ENCODE results near the gene ANKS1A. TPM values are rescaled to one million over a fixed set of nuclear protein-coding genes. Genes with fewer than 3 reads are reported as not detected.

Gene ANKS1A
- total RNA-seq, 3 donors from 2014 or later = 30.0 to 62.4 (median 33.3) TPM

- no peak for TF ChIP-seq CTCF (IDR thresholded peaks at IDR 0.05)
These were observed 179.6 kb downstream of the ANKS1A start for GRCh38 chr6:35068644-35069043.

GRCh38 chr6:35069262-35069661 lies 180.2 kb downstream of the ANKS1A start:
- Histone ChIP-seq H3K9me3 (no peaks in the 10 kb centered on the region), H3K36me3 (ENCODE audit: low read depth) (no peaks in the 10 kb centered on the region), H3K4me1 (ENCODE audit: low read depth) (no peaks in the 10 kb centered on the region), H3K4me3 (no peak overlapping the region)
- peak in 1 of 3 donors; percentile 7 for DNase-seq
- no peak for TF ChIP-seq CTCF (IDR thresholded peaks at IDR 0.05)
- no peak for ATAC-seq
- intact Hi-C loops (cut with DNase I, micrococcal nuclease) = no loop called here

More at GRCh38 chr6:35068644-35069043, 179.6 kb downstream of the ANKS1A start:
- Histone ChIP-seq H3K4me3 (no peak overlapping the region), H3K36me3 (ENCODE audit: low read depth) (no peaks in the 10 kb centered on the region), H3K9me3 (no peaks in the 10 kb centered on the region), H3K4me1 (ENCODE audit: low read depth) (no peaks in the 10 kb centered on the region)
- intact Hi-C loops (cut with DNase I, micrococcal nuclease) = no loop called here
- DNase-seq = peak in 1 of 3 donors; percentile 8
- ATAC-seq = no peak

GRCh38 chr6:35070111-35070510 lies 181.1 kb downstream of the ANKS1A start:
- no peaks in the 10 kb centered on the region for H3K9me3 ChIP-seq
- intact Hi-C loops (cut with DNase I, micrococcal nuclease) = no loop called here
- ATAC-seq = no peak
- no peak overlapping the region for H3K4me3 ChIP-seq
- no peak for DNase-seq
- no peaks in the 10 kb centered on the region for H3K36me3 ChIP-seq (ENCODE audit: low read depth)
- H3K4me1 ChIP-seq (ENCODE audit: low read depth) = no peaks in the 10 kb centered on the region
- no peak for TF ChIP-seq CTCF (IDR thresholded peaks at IDR 0.05)

- intact Hi-C loops (cut with DNase I, micrococcal nuclease) = no loop called here
- no peak for TF ChIP-seq CTCF (IDR thresholded peaks at IDR 0.05)
- no peaks in the 10 kb centered on the region for H3K36me3 ChIP-seq (ENCODE audit: low read depth)
- H3K4me3 ChIP-seq = no peak overlapping the region
- H3K9me3 ChIP-seq = no peaks in the 10 kb centered on the region
- DNase-seq = peak in 1 of 3 donors; percentile 27
- H3K4me1 ChIP-seq (ENCODE audit: low read depth) = no peaks in the 10 kb centered on the region
- ATAC-seq = no peak
These were observed 182.4 kb downstream of the ANKS1A start for GRCh38 chr6:35071347-35071994.

- DNase-seq (peak in 1 of 3 donors; percentile 14), ATAC-seq (no peak)
- no peaks in the 10 kb centered on the region for H3K4me1 ChIP-seq (ENCODE audit: low read depth)
- H3K4me3 ChIP-seq = no peak overlapping the region
- TF ChIP-seq CTCF (IDR thresholded peaks at IDR 0.05) = no peak
- H3K9me3 ChIP-seq = no peaks in the 10 kb centered on the region
- no peaks in the 10 kb centered on the region for H3K36me3 ChIP-seq (ENCODE audit: low read depth)
- intact Hi-C loops (cut with DNase I, micrococcal nuclease) = no loop called here
These were observed 183.1 kb downstream of the ANKS1A start for GRCh38 chr6:35072051-35072697.

Data from mucosa of descending colon (tissue), 3 donors.